ENCODE measurements around the gene TTC1.

TTC1 gene

GRCh38 chr5:160076997-160077396 lies 68.1 kb downstream of the TTC1 start:
- TF ChIP-seq CTCF (IDR thresholded peaks at IDR 0.05; ENCODE audit: extremely low read depth, missing control alignments), result no peak
- DNase-seq (ENCODE audit: low spot score), result no peak

GRCh38 chr5:160079753-160080152 lies 70.8 kb downstream of the TTC1 start:
- DNase-seq (ENCODE audit: low spot score), result no peak
- no peak for TF ChIP-seq CTCF (IDR thresholded peaks at IDR 0.05; ENCODE audit: extremely low read depth, missing control alignments)

- no peak for DNase-seq (ENCODE audit: low spot score)
- TF ChIP-seq CTCF (IDR thresholded peaks at IDR 0.05; ENCODE audit: extremely low read depth, missing control alignments), result no peak
Observed at GRCh38 chr5:160081495-160081894, 72.6 kb downstream of the TTC1 start.

GRCh38 chr5:160082614-160083500 lies 73.9 kb downstream of the TTC1 start:
- TF ChIP-seq CTCF (IDR thresholded peaks at IDR 0.05; ENCODE audit: extremely low read depth, missing control alignments), result no peak

GRCh38 chr5:160083501-160083900 lies 74.6 kb downstream of the TTC1 start:
- TF ChIP-seq CTCF (IDR thresholded peaks at IDR 0.05; ENCODE audit: extremely low read depth, missing control alignments), result no peak
- DNase-seq (ENCODE audit: low spot score), result no peak

More at GRCh38 chr5:160082614-160083500, 73.9 kb downstream of the TTC1 start:
- no peak for DNase-seq (ENCODE audit: low spot score)

- no peak for TF ChIP-seq CTCF (IDR thresholded peaks at IDR 0.05; ENCODE audit: extremely low read depth, missing control alignments)
- no peak for DNase-seq (ENCODE audit: low spot score)
Observed at GRCh38 chr5:160084144-160084543, 75.2 kb downstream of the TTC1 start.

GRCh38 chr5:160087199-160087598 lies 78.3 kb downstream of the TTC1 start:
- TF ChIP-seq CTCF (IDR thresholded peaks at IDR 0.05; ENCODE audit: extremely low read depth, missing control alignments), result no peak
- DNase-seq (ENCODE audit: low spot score), result no peak
